Psoas muscle (tissue), 8 donors: Measurements from ENCODE around the gene CENPV. TPM values are rescaled to one million over a fixed set of nuclear protein-coding genes. Genes with fewer than 3 reads are reported as not detected.
"Not testable (repeated sequence)": the region's sequence is repeated elsewhere in the genome, so short reads cannot be mapped to it uniquely, and the experiment has no call there.

Experiments
- ATAC-seq, 4 donors: fragments of 200-7000 bp; cut with Tn5 transposase; one replicate each; pipeline ENCODE4 v1.9.1; 2020; ENCODE audit warnings: moderate library complexity in 3 of 4, mild to moderate bottlenecking in 2 of 4
- DNase-seq, 2 donors: peaks; one replicate each; pipeline ENCODE4 v3.0.0-alpha.2; 2020
- H3K27ac ChIP-seq: fragments of 200-600 bp; one replicate; pipeline ENCODE4 v1.8.0; 2022
- H3K27me3 ChIP-seq, 3 donors: fragments of 200-600 bp in 1 of 3; one replicate each; pipeline versions ENCODE4 v1.6.1 to v1.8.0; 2013 to 2022; ENCODE audit warnings: low read length in 2 of 3, mild to moderate bottlenecking in 2 of 3, moderate library complexity in 1 of 3; ENCODE audit not compliant: insufficient read depth in 3 of 3
- H3K36me3 ChIP-seq, 2 donors: fragments of 200-600 bp in 1 of 2; one replicate each; pipeline versions ENCODE4 v1.6.1 to v1.8.0; 2013 to 2022; ENCODE audit warnings: low read depth in 1 of 2, mild to moderate bottlenecking in 1 of 2, moderate library complexity in 1 of 2; ENCODE audit not compliant: insufficient read depth in 1 of 2
- H3K4me1 ChIP-seq: fragments of 200-600 bp; one replicate; pipeline ENCODE4 v1.8.0; 2022
- H3K4me3 ChIP-seq: fragments of 200-600 bp; one replicate; pipeline ENCODE4 v1.8.0; 2022; ENCODE audit warnings: mild to moderate bottlenecking
- H3K9me3 ChIP-seq: fragments of 200-600 bp; one replicate; pipeline ENCODE4 v1.8.0; 2022
- WGBS, 3 donors: extraction: QIAGEN DNeasy Blood & Tissue Kit; methylation state at CpG; one replicate each; pipeline versions ENCODE4 v1.1.6 to v1.1.7; 2013; 5-methylcytosine and 5-hydroxymethylcytosine counted together
- intact Hi-C, 2 donors: fragments of 100-400 bp; cut with DNase I; formaldehyde crosslinking; loops; one replicate each; pipeline versions ENCODE4 v1.11.0 to v1.14.2; 2022
- polyA plus RNA-seq, 3 donors: library from polyadenylated mRNA; stranded (reverse); fragments of 200-250 nt; gene quantifications; one replicate each; pipeline ENCODE4 v1.2.3, GENCODE V29; 2013
- total RNA-seq, 4 donors: library from RNA; stranded (reverse); fragmentation: NEBNext Ultra II Directional in 2 of 4; extraction: Animal tissue kit (Norgen Biotek cat#: 25700) in 2 of 4; gene quantifications; one replicate each; pipeline versions ENCODE4 v1.2.1 to v1.2.4, GENCODE V29; 2021 to 2023
- TF ChIP-seq, protein P1 (sequence below): fragments of 200-600 bp; IDR thresholded peaks from one replicate; pipeline ENCODE4 v1.8.0; 2022; ENCODE audit warnings: antibody characterized with exemption
- donor health status: healthy with polysubstance abuse.
- donor health status: DM: no; HTN: no; CAD: no; lungs with moderate emphysema.
- donor health status: Bipolar disorder and iron deficiency.
- donor health status: healthy.
- donor health status: DM: yes; HTN: yes; CAD: no.
- donor health status: DM: no; HTN: no; CAD: no.
- donor health status: DM: no; HTN: no; CAD: no.
- donor health status: DM: yes; HTN: yes; CAD: no.

CENPV gene
- total and polyA plus RNA-seq, 7 donors, result 29.6 to 68.3 (median 36.5) TPM

DNA sequence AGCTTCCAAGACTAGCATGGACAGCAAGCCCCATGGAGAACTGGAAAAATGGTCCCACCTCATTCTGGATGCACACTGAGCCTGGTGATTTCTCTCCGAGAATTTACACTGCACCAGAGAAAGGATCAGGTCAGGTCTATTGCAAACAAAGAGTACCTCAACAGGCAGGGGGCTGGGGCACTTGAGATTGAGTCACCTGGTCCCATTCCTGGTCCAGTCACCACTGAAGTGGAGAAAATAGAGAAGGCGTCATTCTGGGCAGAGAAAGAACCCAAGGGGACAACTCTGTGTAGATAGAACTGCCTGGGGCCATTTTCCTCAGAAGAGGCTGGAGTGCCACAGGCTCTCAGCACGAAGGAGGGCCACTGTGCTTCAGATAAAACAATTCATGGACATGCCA lies 38.4 kb downstream of the CENPV start:
- peaks cover 0 to 8% of the 10 kb centered on the region in 2 donors for H3K36me3 ChIP-seq
- intact Hi-C loops, result no loop called here
- no peaks in the 10 kb centered on the region for H3K4me1 ChIP-seq
- ATAC-seq, result no peak
- no peaks in the 10 kb centered on the region for H3K27me3 ChIP-seq
- no peak overlapping the region for H3K27ac ChIP-seq
- H3K9me3 ChIP-seq, result no peaks in the 10 kb centered on the region
- no peak overlapping the region for H3K4me3 ChIP-seq
- TF ChIP-seq, protein P1, sequence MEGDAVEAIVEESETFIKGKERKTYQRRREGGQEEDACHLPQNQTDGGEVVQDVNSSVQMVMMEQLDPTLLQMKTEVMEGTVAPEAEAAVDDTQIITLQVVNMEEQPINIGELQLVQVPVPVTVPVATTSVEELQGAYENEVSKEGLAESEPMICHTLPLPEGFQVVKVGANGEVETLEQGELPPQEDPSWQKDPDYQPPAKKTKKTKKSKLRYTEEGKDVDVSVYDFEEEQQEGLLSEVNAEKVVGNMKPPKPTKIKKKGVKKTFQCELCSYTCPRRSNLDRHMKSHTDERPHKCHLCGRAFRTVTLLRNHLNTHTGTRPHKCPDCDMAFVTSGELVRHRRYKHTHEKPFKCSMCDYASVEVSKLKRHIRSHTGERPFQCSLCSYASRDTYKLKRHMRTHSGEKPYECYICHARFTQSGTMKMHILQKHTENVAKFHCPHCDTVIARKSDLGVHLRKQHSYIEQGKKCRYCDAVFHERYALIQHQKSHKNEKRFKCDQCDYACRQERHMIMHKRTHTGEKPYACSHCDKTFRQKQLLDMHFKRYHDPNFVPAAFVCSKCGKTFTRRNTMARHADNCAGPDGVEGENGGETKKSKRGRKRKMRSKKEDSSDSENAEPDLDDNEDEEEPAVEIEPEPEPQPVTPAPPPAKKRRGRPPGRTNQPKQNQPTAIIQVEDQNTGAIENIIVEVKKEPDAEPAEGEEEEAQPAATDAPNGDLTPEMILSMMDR, result no peak
- no peak for DNase-seq
- 93 to 97% (median 97%) methylated on average over 3 of the region's 3 CpGs for WGBS, 3 donors

DNA sequence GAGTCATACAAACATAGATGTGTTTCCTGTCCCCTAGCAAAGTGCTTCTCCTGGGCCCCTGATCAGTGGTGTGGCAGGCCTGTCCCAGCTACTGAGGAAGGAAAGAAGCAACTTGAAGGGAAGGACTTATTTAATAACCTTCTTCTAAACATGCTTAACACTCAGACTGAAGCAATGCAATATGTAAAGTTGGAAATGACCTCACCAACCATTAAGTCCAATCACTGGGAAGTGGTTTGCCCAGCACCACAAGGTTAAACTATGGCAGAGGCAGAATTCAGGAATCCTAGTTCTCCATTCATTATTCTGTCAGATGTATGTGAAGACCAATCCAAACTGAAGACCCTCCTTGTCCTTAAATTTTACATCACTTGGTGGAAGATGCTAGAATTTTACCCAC lies 39.1 kb downstream of the CENPV start:
- ATAC-seq, result no peak
- TF ChIP-seq, protein P1, result no peak
- DNase-seq, result no peak
- H3K4me3 ChIP-seq, result no peak overlapping the region
- H3K36me3 ChIP-seq, result peaks cover 0 to 8% of the 10 kb centered on the region in 2 donors
- H3K27ac ChIP-seq, result no peak overlapping the region
- intact Hi-C loops, result no loop called here
- no peaks in the 10 kb centered on the region for H3K9me3 ChIP-seq
- no peaks in the 10 kb centered on the region for H3K27me3 ChIP-seq
- no peaks in the 10 kb centered on the region for H3K4me1 ChIP-seq

DNA sequence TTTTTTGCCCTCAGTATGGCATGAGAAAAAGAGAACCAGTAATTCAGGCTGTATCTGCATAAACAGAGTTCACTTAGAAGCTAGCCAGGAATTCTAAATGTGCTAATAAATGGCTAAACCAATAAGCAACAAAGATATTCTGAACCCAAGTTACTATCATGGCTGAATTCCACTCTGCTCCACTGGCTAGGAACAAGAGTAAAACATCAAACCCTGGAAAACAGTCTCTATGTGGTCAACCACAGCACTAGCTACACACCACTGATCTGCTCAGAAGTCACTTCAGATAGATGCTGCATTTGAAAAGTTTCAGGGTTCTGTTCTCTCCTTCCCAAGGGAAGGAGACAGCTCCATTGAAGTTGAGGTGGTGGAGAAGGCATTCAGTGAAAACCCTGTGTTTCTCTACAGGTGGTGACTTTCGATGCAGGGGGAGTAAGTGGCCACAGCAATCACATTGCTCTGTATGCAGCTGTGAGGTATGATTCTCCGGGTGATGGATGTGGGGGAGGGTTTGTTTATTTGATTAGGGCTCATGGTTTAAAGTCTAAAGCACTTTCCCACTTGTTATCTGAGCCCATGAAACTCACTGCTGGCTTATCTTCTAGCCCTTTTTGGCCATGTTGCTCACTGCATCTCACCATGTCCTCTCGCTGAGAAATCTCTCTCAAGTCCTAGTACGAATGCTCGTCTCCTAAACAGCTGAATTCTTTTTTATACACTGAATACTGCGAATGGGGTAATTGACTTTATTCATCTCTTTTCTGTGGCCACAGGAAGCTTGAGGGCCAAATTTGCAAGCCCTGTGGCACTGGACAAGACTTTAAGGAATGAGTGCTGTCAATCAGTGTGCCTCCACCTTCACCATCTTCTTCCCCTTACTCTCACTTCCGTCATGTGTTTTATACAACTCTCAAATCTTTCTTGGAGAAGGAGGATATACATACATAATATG lies 39.9 kb downstream of the CENPV start:
- Histone ChIP-seq H3K27me3 (no peaks in the 10 kb centered on the region), H3K4me3 (no peak overlapping the region), H3K27ac (no peak overlapping the region), H3K4me1 (no peaks in the 10 kb centered on the region), H3K36me3 (peaks cover 0 to 8% of the 10 kb centered on the region in 2 donors), H3K9me3 (no peaks in the 10 kb centered on the region)
- 90 to 94% (median 90%) methylated on average over 7 of the region's 7 CpGs for WGBS, 3 donors
- DNase-seq (no peak), ATAC-seq (no peak)
- TF ChIP-seq, protein P1, result no peak
- intact Hi-C loops, result no loop called here

DNA sequence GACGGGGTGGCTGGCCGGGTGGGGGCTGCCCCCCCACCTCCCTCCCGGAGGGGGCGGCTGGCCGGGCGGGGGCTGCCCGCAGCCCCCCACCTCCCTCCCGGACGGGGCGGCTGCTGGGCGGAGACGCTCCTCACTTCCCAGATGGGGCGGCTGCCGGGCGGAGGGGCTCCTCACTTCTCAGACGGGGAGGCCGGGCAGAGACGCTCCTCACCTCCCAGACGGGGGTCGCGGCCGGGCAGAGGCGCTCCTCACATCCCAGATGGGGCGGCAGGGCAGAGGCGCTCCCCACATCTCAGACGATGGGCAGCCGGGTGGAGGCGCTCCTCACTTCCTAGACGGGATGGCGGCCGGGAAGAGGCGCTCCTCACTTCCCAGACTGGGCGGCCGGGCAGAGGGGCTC lies 41.2 kb downstream of the CENPV start:
- WGBS, 3 donors, result 96 to 98% (median 97%) methylated on average over 21 to 34 of the region's 34 CpGs
- ATAC-seq, H3K27ac ChIP-seq, H3K4me3 ChIP-seq, H3K9me3 ChIP-seq, DNase-seq, H3K36me3 ChIP-seq, intact Hi-C loops, H3K4me1 ChIP-seq, H3K27me3 ChIP-seq: not testable (repeated sequence)

DNA sequence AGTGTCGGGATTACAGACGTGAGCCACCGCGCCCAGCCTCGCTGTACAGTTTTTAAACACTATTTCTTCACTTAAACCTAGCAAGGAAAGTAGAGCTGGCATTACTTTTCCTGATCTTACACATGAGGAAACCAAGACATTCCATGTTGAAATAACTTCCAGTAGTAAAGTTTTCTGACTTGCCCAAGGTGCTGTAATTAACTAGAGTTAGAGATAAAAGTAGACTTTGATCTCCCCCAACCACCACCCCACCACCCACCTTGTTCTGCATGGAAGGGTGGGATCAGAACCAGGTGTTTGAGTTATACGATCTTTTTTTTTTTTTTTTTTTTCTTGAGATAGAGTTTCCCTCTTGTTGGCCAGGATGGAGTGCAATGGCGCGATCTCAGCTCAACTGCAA lies 47.1 kb downstream of the CENPV start:
- ATAC-seq (no peak), DNase-seq (no peak)
- Histone ChIP-seq H3K4me3 (no peak overlapping the region), H3K4me1 (no peaks in the 10 kb centered on the region), H3K27me3 (no peaks in the 10 kb centered on the region), H3K27ac (no peak overlapping the region), H3K9me3 (no peaks in the 10 kb centered on the region), H3K36me3 (peaks cover 0 to 11% of the 10 kb centered on the region in 2 donors)
- TF ChIP-seq, protein P1, result no peak
- intact Hi-C loops, result no loop called here
- 88 to 95% (median 88%) methylated on average over 8 of the region's 8 CpGs for WGBS, 3 donors
